ENCODE results near the gene ANTXRL. TPM values are rescaled to one million over a fixed set of nuclear protein-coding genes. Genes with fewer than 3 reads are reported as not detected.
"Not testable (repeated sequence)": the region's sequence is repeated elsewhere in the genome, so short reads cannot be mapped to it uniquely, and the experiment has no call there.

ANTXRL gene
- total and polyA plus RNA-seq, 10 donors: 0.03 to 1.1 (median 0.42) TPM; not detected in 3

DNA sequence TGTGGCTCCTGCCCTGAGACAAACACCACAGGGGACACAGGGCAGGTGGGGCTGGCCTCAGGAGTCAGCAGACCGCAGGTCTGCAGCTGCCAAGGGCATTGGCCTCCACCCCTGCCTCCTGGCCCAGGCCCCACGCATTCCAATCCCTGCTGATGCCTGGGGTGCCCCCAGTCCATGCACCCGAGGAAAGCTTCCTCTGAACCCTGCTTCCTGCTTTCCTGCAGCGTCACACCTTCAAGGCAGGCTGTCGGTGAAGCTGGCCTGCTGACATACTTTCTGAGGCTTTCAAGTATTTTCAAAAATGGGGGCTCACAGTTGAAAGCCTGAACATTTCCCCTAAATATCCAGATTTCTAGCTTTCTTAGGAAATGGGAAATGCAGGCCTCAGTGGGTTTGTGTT lies 22.5 kb upstream of the ANTXRL start:
- no peaks in the 10 kb centered on the region for H3K9me3 ChIP-seq
- DNase-seq: no peak
- TF ChIP-seq, protein P1, sequence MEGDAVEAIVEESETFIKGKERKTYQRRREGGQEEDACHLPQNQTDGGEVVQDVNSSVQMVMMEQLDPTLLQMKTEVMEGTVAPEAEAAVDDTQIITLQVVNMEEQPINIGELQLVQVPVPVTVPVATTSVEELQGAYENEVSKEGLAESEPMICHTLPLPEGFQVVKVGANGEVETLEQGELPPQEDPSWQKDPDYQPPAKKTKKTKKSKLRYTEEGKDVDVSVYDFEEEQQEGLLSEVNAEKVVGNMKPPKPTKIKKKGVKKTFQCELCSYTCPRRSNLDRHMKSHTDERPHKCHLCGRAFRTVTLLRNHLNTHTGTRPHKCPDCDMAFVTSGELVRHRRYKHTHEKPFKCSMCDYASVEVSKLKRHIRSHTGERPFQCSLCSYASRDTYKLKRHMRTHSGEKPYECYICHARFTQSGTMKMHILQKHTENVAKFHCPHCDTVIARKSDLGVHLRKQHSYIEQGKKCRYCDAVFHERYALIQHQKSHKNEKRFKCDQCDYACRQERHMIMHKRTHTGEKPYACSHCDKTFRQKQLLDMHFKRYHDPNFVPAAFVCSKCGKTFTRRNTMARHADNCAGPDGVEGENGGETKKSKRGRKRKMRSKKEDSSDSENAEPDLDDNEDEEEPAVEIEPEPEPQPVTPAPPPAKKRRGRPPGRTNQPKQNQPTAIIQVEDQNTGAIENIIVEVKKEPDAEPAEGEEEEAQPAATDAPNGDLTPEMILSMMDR (IDR thresholded peaks at IDR 0.05 in 8 of 11, conservative IDR thresholded peaks at IDR 0.05 in 3 of 11): no peak
- TF ChIP-seq POLR2AphosphoS5 (IDR thresholded peaks at IDR 0.05) (no peak), POLR2A (IDR thresholded peaks at IDR 0.05) (no peak)
- no peak overlapping the region for H3K27ac ChIP-seq
- intact Hi-C loops (cut with DNase I; ENCODE audit: low total_unique reads): no loop called here
- peaks cover 0 to 43% (median 12%) of the 10 kb centered on the region in 6 donors for H3K4me1 ChIP-seq
- H3K27me3 ChIP-seq (replicated peaks in 1 of 7): no peaks in the 10 kb centered on the region
- 63 to 82% (median 64%) methylated on average over 4 to 5 of the region's 5 CpGs for WGBS, 5 donors
- peaks cover 0 to 17% (median 0%) of the 10 kb centered on the region in 6 donors for H3K36me3 ChIP-seq
- H3K4me3 ChIP-seq: no peak overlapping the region

DNA sequence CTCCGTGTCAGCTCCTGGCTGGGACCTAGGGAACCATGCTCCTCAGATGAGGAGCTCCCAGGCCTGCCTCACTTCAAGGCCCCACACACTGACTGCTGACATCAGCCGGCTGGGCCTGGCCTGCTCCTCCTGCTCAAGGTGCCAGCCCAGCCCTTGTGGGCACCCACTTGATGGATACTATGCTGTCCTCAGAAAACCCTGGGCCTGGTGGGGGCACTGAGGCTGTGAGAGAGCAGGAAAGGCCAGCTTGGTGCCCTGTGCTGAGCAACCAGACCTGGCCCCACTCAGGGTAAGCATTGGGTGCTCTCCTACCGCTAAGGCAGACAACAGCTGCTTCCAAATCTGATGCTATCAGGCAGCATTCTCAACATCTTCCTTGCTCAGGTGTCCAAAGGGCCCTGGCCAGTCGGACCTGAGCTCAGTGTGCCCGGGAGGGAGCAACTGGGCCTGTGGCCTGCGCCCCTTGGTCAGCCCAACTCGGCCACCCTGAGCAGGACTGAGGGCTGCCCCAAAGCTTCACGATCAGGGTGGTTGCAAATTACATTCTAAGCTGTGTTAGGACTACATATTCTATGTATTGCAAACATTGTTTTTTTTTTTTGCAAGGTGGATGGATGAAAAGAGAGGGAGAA lies 21.9 kb upstream of the ANTXRL start:
- Histone ChIP-seq H3K9me3 (no peaks in the 10 kb centered on the region), H3K36me3 (peaks cover 0 to 17% (median 0%) of the 10 kb centered on the region in 6 donors), H3K4me3 (no peak overlapping the region), H3K27ac (no peak overlapping the region), H3K27me3 (replicated peaks in 1 of 7) (no peaks in the 10 kb centered on the region), H3K4me1 (peaks cover 0 to 47% (median 17%) of the 10 kb centered on the region in 6 donors)
- intact Hi-C loops (cut with DNase I; ENCODE audit: low total_unique reads): no loop called here
- 90 to 99% (median 93%) methylated on average over 7 to 8 of the region's 8 CpGs for WGBS, 5 donors
- TF ChIP-seq POLR2AphosphoS5 (IDR thresholded peaks at IDR 0.05) (no peak), POLR2A (IDR thresholded peaks at IDR 0.05) (no peak)
- TF ChIP-seq, protein P1 (IDR thresholded peaks at IDR 0.05 in 8 of 11, conservative IDR thresholded peaks at IDR 0.05 in 3 of 11): no peak
- DNase-seq: peak; percentile 61

DNA sequence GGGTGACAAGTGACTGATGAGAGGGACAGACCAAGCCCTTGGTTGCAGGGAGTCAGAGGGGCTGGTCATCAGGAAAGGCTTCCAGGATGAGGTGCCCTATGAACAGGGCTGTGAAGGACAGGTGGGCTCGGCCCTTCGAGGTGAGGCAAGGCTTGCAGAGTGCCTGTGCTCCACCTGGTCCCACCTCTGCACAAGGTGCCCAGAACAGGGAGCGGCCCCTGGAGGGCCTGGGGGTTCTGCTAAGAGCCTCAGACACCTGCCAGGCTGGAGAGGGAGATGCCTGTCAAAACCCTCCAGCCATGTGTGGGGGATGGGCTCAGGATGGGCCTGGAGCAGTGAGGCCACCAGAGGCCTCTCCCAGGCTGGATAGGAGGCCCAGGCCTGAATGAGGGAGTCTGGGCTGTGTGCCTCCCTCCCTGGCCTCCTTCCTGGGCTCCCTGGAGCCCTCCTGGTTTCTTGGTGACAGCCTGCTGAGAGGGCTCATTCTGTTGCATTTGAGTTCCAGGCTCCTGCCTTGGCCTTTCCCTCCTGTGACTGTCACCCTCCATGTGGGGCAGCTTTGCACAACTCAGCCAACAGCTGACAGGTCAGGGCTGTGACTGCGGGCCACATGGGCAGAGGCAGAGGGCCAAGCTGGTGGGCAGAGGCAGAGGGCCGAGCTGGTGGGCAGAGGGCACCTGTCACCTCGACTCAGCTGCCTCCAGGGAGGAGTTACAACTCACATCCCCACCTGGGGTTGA lies 21.1 kb upstream of the ANTXRL start:
- WGBS, 5 donors: 77 to 82% (median 81%) methylated on average over 5 to 6 of the region's 6 CpGs
- H3K27me3 ChIP-seq (replicated peaks in 1 of 7); H3K9me3 ChIP-seq; H3K4me3 ChIP-seq; intact Hi-C loops (cut with DNase I; ENCODE audit: low total_unique reads): not testable (repeated sequence)
- Histone ChIP-seq H3K27ac (peak overlapping the region in 2 of 8 donors; percentile 22 to 93), H3K4me1 (peaks cover 0 to 56% (median 25%) of the 10 kb centered on the region in 6 donors), H3K36me3 (peaks cover 0 to 16% (median 0%) of the 10 kb centered on the region in 6 donors)
- peak; percentile 76 for DNase-seq

DNA sequence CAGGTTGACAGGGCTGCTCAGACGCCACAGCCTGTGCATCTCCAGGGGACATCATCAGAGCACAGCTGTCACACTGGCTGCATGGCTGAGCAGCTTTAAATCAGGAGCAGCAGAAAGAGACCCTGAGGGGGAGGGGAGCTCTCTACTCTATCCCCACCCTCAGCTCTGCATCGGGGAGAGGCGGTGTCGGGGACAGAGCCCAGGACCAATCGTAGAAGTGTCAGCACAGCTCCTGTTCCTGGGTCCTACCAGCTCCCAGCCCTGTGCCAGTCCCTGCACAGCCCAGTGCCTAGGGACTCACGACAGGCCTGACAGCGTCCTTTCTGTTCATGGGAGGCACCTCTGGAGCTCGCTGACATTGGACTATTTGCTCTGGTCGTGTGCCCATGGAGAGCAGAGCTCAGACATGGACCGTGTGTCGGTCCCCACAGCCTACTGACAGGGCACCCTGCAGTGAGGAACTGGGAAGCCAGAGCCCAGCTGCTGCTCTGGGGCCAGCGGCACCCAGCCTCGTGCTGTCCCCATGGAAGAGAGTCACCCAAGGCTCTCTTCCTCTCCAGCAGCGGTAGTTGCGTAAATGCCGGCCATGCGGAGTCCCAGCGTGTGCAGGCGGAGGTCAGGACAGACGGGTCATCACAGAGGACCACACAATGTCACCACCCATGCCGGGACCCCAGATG lies 20.4 kb upstream of the ANTXRL start:
- TF ChIP-seq POLR2A (IDR thresholded peaks at IDR 0.05) (no peak), POLR2AphosphoS5 (IDR thresholded peaks at IDR 0.05) (peak in 2 of 3 donors; percentile 8 to 43)
- Histone ChIP-seq H3K27me3 (replicated peaks in 1 of 7) (no peaks in the 10 kb centered on the region), H3K27ac (peak overlapping the region in 4 of 8 donors; percentile 13 to 93 (median 28)), H3K4me1 (peaks cover 0 to 60% (median 29%) of the 10 kb centered on the region in 6 donors), H3K4me3 (no peak overlapping the region), H3K9me3 (no peaks in the 10 kb centered on the region), H3K36me3 (peaks cover 0 to 9% (median 0%) of the 10 kb centered on the region in 6 donors)
- DNase-seq: peak; percentile 81
- intact Hi-C loops (cut with DNase I; ENCODE audit: low total_unique reads): no loop called here
- 66 to 84% (median 74%) methylated on average over 8 to 21 of the region's 21 CpGs for WGBS, 5 donors

Data from spleen (tissue), 11 donors.